Metanephros (tissue), 2 donors: ENCODE results near the gene DTNB. TPM values are rescaled to one million over a fixed set of nuclear protein-coding genes. Genes with fewer than 3 reads are reported as not detected.

Source experiments
- small RNA-seq: library from RNA; depleted of rRNA; stranded (forward); fragments of <200 nt; gene quantifications from one replicate; pipeline ENCODE3, GENCODE V24; 2014; ENCODE audit warnings: low replicate concordance
- total RNA-seq: library from RNA; depleted of rRNA; stranded (reverse); fragments of >200 nt; gene quantifications from one replicate; pipeline ENCODE4 v1.2.3, GENCODE V29; 2014

DTNB gene
- total RNA-seq: 19.4 TPM

GRCh38 chr2:25673300-25674076, at the start of gene DTNB:
Gene DTNB (minus strand): TSS chr2:25673577. CDS start chr2:25652660, 20,917 bp downstream.

GRCh38 chr2:25341753-25342371, 331.5 kb downstream of the DTNB start, which contains the start of gene DNMT3A:
Gene DNMT3A (minus strand): TSS chr2:25341925. CDS start chr2:25313984, 27,941 bp downstream.

Small RNAs within 50 kb of the gene (small RNA-seq; reads per million reads assigned to genes)
- gene MIR1301: 8.7 reads per million, percentile 94 among the genes with 10 or more reads in this experiment
- gene RF00019: not detected

Other genes with a start within 250 kb of the DTNB start
- gene ASXL2, start 204.9 kb upstream of the DTNB start, total RNA-seq: 12.8 TPM